Adrenal gland (tissue), 12 donors: Measurements from ENCODE around the gene TRMT6. TPM values are rescaled to one million over a fixed set of nuclear protein-coding genes. Genes with fewer than 3 reads are reported as not detected.

Experiments
- DNase-seq, 7 donors: peaks; one replicate each; pipeline ENCODE4 v3.0.0-alpha.2; 2019 to 2020
- H3K27ac ChIP-seq, 5 donors: fragments of 200-600 bp; sonication (generic) in 4 of 5; 1 replicate in 3 of 5; 2 replicates in 2 of 5; pipeline versions ENCODE4 v1.5.1 to v1.8.0; 2016 to 2020; ENCODE audit warnings: mild to moderate bottlenecking in 1 of 5
- H3K27me3 ChIP-seq: fragments of 200-600 bp; 2 replicates; pipeline ENCODE4 v1.8.0; 2021
- H3K36me3 ChIP-seq, 2 donors: fragments of 200-600 bp; replicated peaks in 1 of 2; 1 replicate in 1 of 2; 2 replicates in 1 of 2; pipeline versions ENCODE4 v1.5.1 to v1.8.0; 2018 to 2022
- H3K4me1 ChIP-seq, 2 donors: fragments of 200-600 bp; replicated peaks in 1 of 2; 1 replicate in 1 of 2; 2 replicates in 1 of 2; pipeline versions ENCODE4 v1.5.1 to v1.8.0; 2018 to 2021
- H3K4me3 ChIP-seq, 4 donors: fragments of 200-600 bp; sonication (generic) in 3 of 4; one replicate each; pipeline ENCODE4 v1.5.1; 2016 to 2018
- H3K9me3 ChIP-seq, 3 donors: fragments of 200-600 bp; sonication (generic) in 1 of 3; replicated peaks in 1 of 3; 1 replicate in 2 of 3; 2 replicates in 1 of 3; pipeline versions ENCODE4 v1.5.1 to v1.8.0; 2016 to 2021
- CTCF ChIP-seq, 6 experiments: fragments of 450-650 bp in 4 of 6; fragments of 200-600 bp in 2 of 6; sonication (generic) in 1 of 6; IDR thresholded peaks; 1 replicate in 5 of 6; 2 replicates in 1 of 6; pipeline versions ENCODE4 v1.5.1 to v1.8.0; 2016 to 2021; ENCODE audit warnings: antibody characterized with exemption in 6 of 6, mild to moderate bottlenecking in 2 of 6, moderate library complexity in 1 of 6
- POLR2A ChIP-seq, 2 donors: fragments of 450-650 bp; IDR thresholded peaks; one replicate each; pipeline ENCODE4 v1.6.1; 2017; ENCODE audit warnings: antibody characterized with exemption in 2 of 2, mild to moderate bottlenecking in 2 of 2, moderate library complexity in 1 of 2
- WGBS, 4 donors: extraction: QIAGEN DNeasy Blood & Tissue Kit in 2 of 4; methylation state at CpG; one replicate each; pipeline versions ENCODE4 v1.1.5 to v1.1.7; 2013 to 2017; 5-methylcytosine and 5-hydroxymethylcytosine counted together
- intact Hi-C, 2 donors: fragments of 100-400 bp; cut with DNase I; formaldehyde crosslinking; loops; one replicate each; pipeline versions ENCODE4 v1.14.1 to v1.15.0; 2022 to 2023
- polyA plus RNA-seq, 3 donors: library from polyadenylated mRNA; stranded (reverse); fragments of 200-250 nt in 2 of 3; fragments of 350-450 nt in 1 of 3; fragmentation: Illumina TruSeq in 1 of 3; extraction: RNeasy Lipid Tissue Mini Kit (QIAGEN cat#74804) in 1 of 3; gene quantifications; one replicate each; pipeline ENCODE4 v1.2.3, GENCODE V29; 2013 to 2014
- total RNA-seq, 9 donors: library from RNA; depleted of rRNA in 4 of 9; stranded (reverse); fragments of >200 nt in 4 of 9; fragments of 120-200 nt in 1 of 9; fragmentation: NEBNext Ultra II Directional in 1 of 9; extraction: Animal tissue kit (Norgen Biotek cat#: 25700) in 1 of 9; gene quantifications; one replicate each; pipeline versions ENCODE4 v1.1.0 to v1.2.4, GENCODE V29; 2013 to 2023
- donor health status: healthy with polysubstance abuse.
- donor health status: Bipolar disorder and iron deficiency.
- donor health status: DM: yes; HTN: yes; CAD: no.
- donor health status: DM: no; HTN: no; CAD: no.
- donor health status: DM: no; HTN: no; CAD: no.
- donor health status: DM: yes; HTN: yes; CAD: no.

The TRMT6 gene
- total and polyA plus RNA-seq, 12 donors = 8.9 to 32.0 (median 15.1) TPM

GRCh38 chr20:5945963-5946362, 4.4 kb downstream of the TRMT6 start:
- intact Hi-C loops = no loop called here
- no peak for TF ChIP-seq CTCF (IDR thresholded peaks at IDR 0.05)
- TF ChIP-seq POLR2A (IDR thresholded peaks at IDR 0.05) = no peak

DNA sequence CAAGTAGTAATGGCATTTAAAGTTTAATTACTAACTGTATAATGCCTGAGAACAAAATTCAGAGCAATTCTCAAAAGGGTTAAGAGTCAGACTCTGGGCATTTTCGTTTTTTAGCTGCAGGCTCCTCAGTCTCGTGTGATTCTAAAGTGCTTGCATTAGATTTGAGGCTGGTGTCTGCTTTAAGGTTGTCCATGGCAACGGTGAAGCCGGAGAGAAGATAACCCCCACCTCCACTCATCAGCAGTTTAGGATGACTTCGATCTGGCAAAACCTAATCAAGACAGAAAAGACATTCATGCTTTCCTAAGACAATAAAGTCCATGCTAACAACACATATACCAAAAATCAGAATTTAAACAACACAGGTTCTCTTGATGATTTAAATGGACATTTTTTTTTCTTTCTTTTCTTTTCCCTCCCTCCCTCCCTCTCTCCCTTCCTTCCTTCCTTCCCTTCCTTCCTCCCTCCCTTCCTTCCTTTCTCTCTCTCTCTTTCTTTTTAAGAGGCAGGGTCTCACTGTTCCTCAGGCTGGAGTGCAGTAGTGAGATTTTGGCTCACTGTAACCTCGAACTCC, 11.8 kb downstream of the TRMT6 start:
- TF ChIP-seq CTCF (IDR thresholded peaks at IDR 0.05) (no peak), POLR2A (IDR thresholded peaks at IDR 0.05) (no peak)
- DNase-seq = no peak

More at GRCh38 chr20:5945963-5946362, 4.4 kb downstream of the TRMT6 start:
- H3K4me1 ChIP-seq = peaks cover 1 to 16% of the 10 kb centered on the region in 2 donors
- H3K9me3 ChIP-seq = no peaks in the 10 kb centered on the region
- no peak overlapping the region for H3K4me3 ChIP-seq
- no peak overlapping the region for H3K27ac ChIP-seq
- H3K36me3 ChIP-seq = peaks cover 0 to 51% of the 10 kb centered on the region in 2 donors
- H3K27me3 ChIP-seq = no peaks in the 10 kb centered on the region
- no peak for DNase-seq
- WGBS, 4 donors = 67 to 86% (median 75%) methylated on average over 3 of the region's 3 CpGs

DNA sequence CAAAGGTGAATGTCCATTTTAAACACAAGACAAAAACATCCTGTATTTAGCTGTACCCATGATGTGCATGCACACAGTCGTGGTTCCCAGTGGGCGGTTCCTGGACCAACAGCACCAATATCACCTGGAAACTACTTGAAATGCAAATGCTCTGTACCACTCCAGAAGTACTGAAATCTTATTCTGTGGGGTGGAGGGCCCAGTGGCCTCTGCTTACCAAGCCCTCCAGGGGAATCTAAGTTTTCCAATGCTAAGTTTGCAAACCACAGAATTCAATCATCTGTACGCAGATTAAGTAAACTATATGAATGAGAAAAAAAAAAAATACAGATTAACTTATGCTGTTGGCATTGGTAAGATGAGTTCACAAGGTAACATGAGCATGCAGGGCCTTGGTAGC, 14.1 kb downstream of the TRMT6 start:
- H3K9me3 ChIP-seq = no peaks in the 10 kb centered on the region
- no peak overlapping the region for H3K4me3 ChIP-seq
- peaks cover 0 to 34% of the 10 kb centered on the region in 2 donors for H3K36me3 ChIP-seq
- H3K4me1 ChIP-seq = no peaks in the 10 kb centered on the region
- intact Hi-C loops = loop anchor here in 1 of 2 donors (10.0 kb wide), 1 partner anchor 141 kb away; no protein-coding TSS in a partner anchor
- 85 to 91% (median 87%) methylated on average over 3 of the region's 3 CpGs for WGBS, 4 donors
- TF ChIP-seq CTCF (IDR thresholded peaks at IDR 0.05) = no peak
- TF ChIP-seq POLR2A (IDR thresholded peaks at IDR 0.05) = no peak
- H3K27ac ChIP-seq = no peak overlapping the region
- no peaks in the 10 kb centered on the region for H3K27me3 ChIP-seq
- DNase-seq = no peak

More for the DNA sequence above, 11.8 kb downstream of the TRMT6 start:
- intact Hi-C loops = loop anchor here in 1 of 2 donors (10.0 kb wide), 1 partner anchor 144 kb away; no protein-coding TSS in a partner anchor
- no peaks in the 10 kb centered on the region for H3K4me1 ChIP-seq
- no peak overlapping the region for H3K27ac ChIP-seq
- H3K27me3 ChIP-seq = no peaks in the 10 kb centered on the region
- H3K4me3 ChIP-seq = no peak overlapping the region
- 66 to 73% (median 70%) methylated on average over 6 of the region's 6 CpGs for WGBS, 4 donors
- H3K36me3 ChIP-seq = peaks cover 0 to 57% of the 10 kb centered on the region in 2 donors
- H3K9me3 ChIP-seq = no peaks in the 10 kb centered on the region

DNA sequence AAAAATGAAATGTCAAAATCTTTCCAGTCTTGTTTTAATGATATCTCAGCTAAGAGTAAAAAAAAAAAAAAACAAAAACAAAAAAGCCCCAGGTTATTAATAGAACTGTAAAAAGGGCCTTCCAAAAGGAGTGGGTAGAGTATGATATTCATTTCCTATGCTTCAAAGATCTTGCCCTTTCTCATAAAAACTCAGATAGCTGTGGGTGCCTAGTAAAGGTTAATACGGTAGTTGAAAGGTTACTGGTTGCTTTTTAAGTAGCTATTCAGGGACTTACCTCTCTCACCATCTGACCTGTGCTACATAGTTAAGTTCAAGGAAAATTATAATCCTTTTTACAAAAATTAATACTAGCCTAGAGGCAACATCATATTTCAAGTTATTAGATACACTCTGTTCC, 14.9 kb downstream of the TRMT6 start:
- H3K4me1 ChIP-seq = no peaks in the 10 kb centered on the region
- peaks cover 0 to 25% of the 10 kb centered on the region in 2 donors for H3K36me3 ChIP-seq
- H3K4me3 ChIP-seq = no peak overlapping the region
- no peak for TF ChIP-seq CTCF (IDR thresholded peaks at IDR 0.05)
- no peak for TF ChIP-seq POLR2A (IDR thresholded peaks at IDR 0.05)
- H3K9me3 ChIP-seq = no peaks in the 10 kb centered on the region
- 39 to 81% (median 64%) methylated on average over 1 of the region's 1 CpG for WGBS, 4 donors
- H3K27ac ChIP-seq = no peak overlapping the region
- intact Hi-C loops = loop anchor here in 1 of 2 donors (10.0 kb wide), 1 partner anchor 141 kb away; no protein-coding TSS in a partner anchor
- DNase-seq = no peak
- no peaks in the 10 kb centered on the region for H3K27me3 ChIP-seq
